Esophagus muscularis mucosa (tissue), 4 donors: ENCODE data around the gene GDF15. TPM values are rescaled to one million over a fixed set of nuclear protein-coding genes. Genes with fewer than 3 reads are reported as not detected.

Source experiments
- DNase-seq: peaks from one replicate; pipeline ENCODE4 v3.0.0-alpha.2; 2017; ENCODE audit errors: extremely low spot score
- H3K27ac ChIP-seq, 4 donors: fragments of 200-600 bp; sonication (generic); replicated peaks in 1 of 4; 1 replicate in 3 of 4; 2 replicates in 1 of 4; pipeline ENCODE4 v1.5.1; 2016 to 2019; ENCODE audit warnings: mild to moderate bottlenecking in 1 of 4
- H3K27me3 ChIP-seq, 4 donors: fragments of 200-600 bp; sonication (generic); one replicate each; pipeline versions ENCODE4 v1.5.1 to v1.6.0; 2016 to 2019
- H3K36me3 ChIP-seq, 4 donors: fragments of 200-600 bp; sonication (generic); one replicate each; pipeline ENCODE4 v1.5.1; 2016 to 2019
- H3K4me1 ChIP-seq, 4 donors: fragments of 200-600 bp; sonication (generic); one replicate each; pipeline ENCODE4 v1.5.1; 2016 to 2019
- H3K4me3 ChIP-seq, 4 donors: fragments of 200-600 bp; sonication (generic); 1 replicate in 2 of 4; 2 replicates in 2 of 4; pipeline ENCODE4 v1.5.1; 2016 to 2019; ENCODE audit warnings: mild to moderate bottlenecking in 4 of 4, moderate library complexity in 1 of 4
- H3K9me3 ChIP-seq, 4 donors: fragments of 200-600 bp; sonication (generic); 1 replicate in 3 of 4; 2 replicates in 1 of 4; pipeline ENCODE4 v1.5.1; 2016 to 2019
- CTCF ChIP-seq, 3 experiments: fragments of 200-600 bp in 2 of 3; fragments of 450-650 bp in 1 of 3; sonication (generic) in 2 of 3; IDR thresholded peaks; one replicate each; pipeline ENCODE4 v1.5.1; 2017 to 2019; ENCODE audit warnings: antibody characterized with exemption in 3 of 3, mild to moderate bottlenecking in 2 of 3, moderate library complexity in 1 of 3
- EP300 ChIP-seq: sonication (generic); formaldehyde crosslinking; IDR thresholded peaks from one replicate; pipeline ENCODE4 v1.6.1; 2017; ENCODE audit warnings: antibody characterized with exemption
- POLR2A ChIP-seq: fragments of 450-650 bp; IDR thresholded peaks from one replicate; pipeline ENCODE4 v1.6.1; 2017; ENCODE audit warnings: antibody characterized with exemption, moderate library complexity, mild to moderate bottlenecking, low read depth
- POLR2AphosphoS5 ChIP-seq, 2 donors: sonication (generic); formaldehyde crosslinking; IDR thresholded peaks; one replicate each; pipeline ENCODE4 v1.6.1; 2017; ENCODE audit warnings: antibody characterized with exemption in 2 of 2
- WGBS: methylation state at CpG from one replicate; pipeline ENCODE4 v1.1.5; 2018; 5-methylcytosine and 5-hydroxymethylcytosine counted together
- intact Hi-C: fragments of 100-400 bp; cut with DNase I; formaldehyde crosslinking; loops from one replicate; pipeline ENCODE4 v1.15.1; 2023
- total RNA-seq, 4 donors: library from RNA; depleted of rRNA; stranded (reverse); fragments of >200 nt; gene quantifications; one replicate each; pipeline versions ENCODE4 v1.1.0 to v1.2.1, GENCODE V29; 2016

The GDF15 gene
- total RNA-seq, 4 donors from 2014 or later, result 1.6 to 5.6 (median 3.8) TPM

GRCh38 chr19:18434411-18435175 is 48.6 kb downstream of the GDF15 start:
- TF ChIP-seq CTCF (IDR thresholded peaks at IDR 0.05) (no peak), POLR2A (no peak), POLR2AphosphoS5 (IDR thresholded peaks at IDR 0.05) (no peak), EP300 (no peak)
- peak overlapping the region; percentile 56 to 65 (median 62) for H3K4me3 ChIP-seq
- H3K27me3 ChIP-seq, result no peaks in the 10 kb centered on the region
- peak overlapping the region; percentile 68 to 79 (median 72) for H3K27ac ChIP-seq
- 85% methylated on average over 18 of the region's 21 CpGs for WGBS
- H3K4me1 ChIP-seq, result peaks cover 36 to 86% (median 67%) of the 10 kb centered on the region in 4 donors
- peaks cover 0 to 25% (median 20%) of the 10 kb centered on the region in 4 donors for H3K36me3 ChIP-seq
- H3K9me3 ChIP-seq, result no peaks in the 10 kb centered on the region
- intact Hi-C loops, result no loop called here
- no peak for DNase-seq

GRCh38 chr19:18435178-18435841 is 49.4 kb downstream of the GDF15 start:
- intact Hi-C loops, result no loop called here
- Histone ChIP-seq H3K4me1 (peaks cover 32 to 84% (median 67%) of the 10 kb centered on the region in 4 donors), H3K27me3 (no peaks in the 10 kb centered on the region), H3K27ac (peak overlapping the region in 1 of 4 donors; percentile 79), H3K36me3 (peaks cover 0 to 25% (median 20%) of the 10 kb centered on the region in 4 donors), H3K9me3 (no peaks in the 10 kb centered on the region), H3K4me3 (no peak overlapping the region)
- no peak for TF ChIP-seq POLR2A
- no peak for TF ChIP-seq EP300
- TF ChIP-seq CTCF (IDR thresholded peaks at IDR 0.05), result no peak
- no peak for TF ChIP-seq POLR2AphosphoS5 (IDR thresholded peaks at IDR 0.05)
- no peak for DNase-seq
- WGBS, result 94% methylated on average over 37 of the region's 49 CpGs

GRCh38 chr19:18435842-18436670 is 50.1 kb downstream of the GDF15 start:
- peaks cover 0 to 20% (median 15%) of the 10 kb centered on the region in 4 donors for H3K36me3 ChIP-seq
- H3K4me3 ChIP-seq, result peak overlapping the region in 3 of 4 donors; percentile 57 to 78 (median 58)
- no peak for DNase-seq
- intact Hi-C loops, result no loop called here
- 85% methylated on average over 45 of the region's 46 CpGs for WGBS
- peak overlapping the region; percentile 68 to 86 (median 75) for H3K27ac ChIP-seq
- H3K4me1 ChIP-seq, result peaks cover 32 to 78% (median 63%) of the 10 kb centered on the region in 4 donors
- TF ChIP-seq POLR2AphosphoS5 (IDR thresholded peaks at IDR 0.05), result no peak
- TF ChIP-seq EP300, result no peak
- TF ChIP-seq CTCF (IDR thresholded peaks at IDR 0.05), result no peak
- no peak for TF ChIP-seq POLR2A
- H3K27me3 ChIP-seq, result no peaks in the 10 kb centered on the region
- no peaks in the 10 kb centered on the region for H3K9me3 ChIP-seq

GRCh38 chr19:18436671-18437490 is 50.9 kb downstream of the GDF15 start:
- Histone ChIP-seq H3K4me1 (peaks cover 32 to 70% (median 59%) of the 10 kb centered on the region in 4 donors), H3K4me3 (peak overlapping the region; percentile 54 to 78 (median 58)), H3K36me3 (peaks cover 0 to 20% (median 13%) of the 10 kb centered on the region in 4 donors), H3K27me3 (no peaks in the 10 kb centered on the region), H3K9me3 (no peaks in the 10 kb centered on the region), H3K27ac (peak overlapping the region; percentile 68 to 86 (median 75))
- TF ChIP-seq EP300 (no peak), POLR2AphosphoS5 (IDR thresholded peaks at IDR 0.05) (no peak), POLR2A (no peak), CTCF (IDR thresholded peaks at IDR 0.05) (no peak)
- WGBS, result 30% methylated on average over 35 of the region's 67 CpGs
- intact Hi-C loops, result no loop called here
- DNase-seq, result no peak
